Stimulated activated CD8-positive, alpha-beta memory T cell treated with anti-CD3 and anti-CD28 coated beads, Interleukin-7, amount 100 ng/mL, for 48 hours (primary cell): ENCODE measurements around the gene GNG7.
"Not testable (repeated sequence)": the region's sequence is repeated elsewhere in the genome, so short reads cannot be mapped to it uniquely, and the experiment has no call there.

Source experiments
- DNase-seq, 2 donors: peaks; one replicate each; pipeline ENCODE4 v3.0.0-alpha.2; 2020; ENCODE audit warnings: low read depth in 1 of 2; ENCODE audit errors: extremely low read depth in 1 of 2

Gene GNG7

GRCh38 chr19:2678044-2678671 is 24.3 kb downstream of the GNG7 start:
- no peak for DNase-seq

- DNase-seq = no peak
Observed at GRCh38 chr19:2676823-2677222, 25.7 kb downstream of the GNG7 start.

- DNase-seq = no peak
Observed at GRCh38 chr19:2675892-2676291, 26.6 kb downstream of the GNG7 start.

- DNase-seq = no peak
Observed at GRCh38 chr19:2670217-2670616, 32.3 kb downstream of the GNG7 start.

- DNase-seq = no peak
Observed at GRCh38 chr19:2668175-2668763, 34.2 kb downstream of the GNG7 start.

GRCh38 chr19:2667349-2667748 is 35.1 kb downstream of the GNG7 start:
- DNase-seq = not testable (repeated sequence)

- no peak for DNase-seq
Observed at GRCh38 chr19:2666344-2666994, 36.0 kb downstream of the GNG7 start.

- no peak for DNase-seq
Observed at GRCh38 chr19:2665103-2665502, 37.4 kb downstream of the GNG7 start.

GRCh38 chr19:2663920-2664571 is 38.4 kb downstream of the GNG7 start:
- DNase-seq = no peak

GRCh38 chr19:2661615-2662014 is 40.9 kb downstream of the GNG7 start:
- no peak for DNase-seq

GRCh38 chr19:2659856-2660432 is 42.5 kb downstream of the GNG7 start:
- no peak for DNase-seq

- no peak for DNase-seq
Observed at GRCh38 chr19:2656533-2656932, 46.0 kb downstream of the GNG7 start.

GRCh38 chr19:2653710-2654707 is 48.5 kb downstream of the GNG7 start:
- no peak for DNase-seq

- DNase-seq = no peak
Observed at GRCh38 chr19:2653218-2653617, 49.3 kb downstream of the GNG7 start.

GRCh38 chr19:2652504-2653099 is 49.9 kb downstream of the GNG7 start:
- no peak for DNase-seq

GRCh38 chr19:2651002-2651733 is 51.3 kb downstream of the GNG7 start:
- not testable (repeated sequence) for DNase-seq

- DNase-seq = no peak
Observed at GRCh38 chr19:2650515-2650914, 52.0 kb downstream of the GNG7 start.

GRCh38 chr19:2648528-2648937 is 54.0 kb downstream of the GNG7 start:
- peak; percentile 37 to 48 for DNase-seq

GRCh38 chr19:2648099-2648498 is 54.4 kb downstream of the GNG7 start:
- DNase-seq = no peak
